NCI-H1105 (cell line): Measurements from ENCODE around the gene UFD1.

Experiments
- DNase-seq: peaks from one replicate; lab custom pipeline; 2025; lab: John Stamatoyannopoulos, UW

The UFD1 gene

GRCh38 chr22:19478901-19479354 is at the start of gene UFD1:
Gene UFD1 (minus strand): TSS chr22:19479193. CDS start chr22:19479085, 108 bp downstream.
- peak; percentile 54 for DNase-seq

- DNase-seq = no peak
Observed at GRCh38 chr22:19527861-19528417, 48.9 kb upstream of the UFD1 start.

DNA sequence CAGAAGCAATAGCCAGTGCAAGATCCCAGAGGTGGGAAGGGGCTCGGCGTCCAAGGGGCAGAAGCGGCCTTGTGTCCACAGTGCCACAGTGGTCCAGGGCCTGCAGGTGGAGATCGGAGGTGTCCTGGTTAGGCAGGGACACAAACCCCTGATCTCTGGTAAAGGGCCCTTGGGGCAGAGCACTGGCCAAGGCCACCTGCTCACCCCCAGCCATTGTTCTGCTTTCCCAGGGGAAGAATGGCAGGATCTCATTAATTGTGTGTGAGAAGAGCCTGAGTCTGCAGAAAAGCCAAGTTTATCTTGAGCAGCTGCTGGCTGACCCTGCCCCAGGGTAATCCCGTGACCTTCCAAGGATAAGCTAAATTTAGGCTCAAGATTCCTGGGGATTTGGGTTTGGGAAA is 48.3 kb upstream of the UFD1 start:
- no peak for DNase-seq

DNA sequence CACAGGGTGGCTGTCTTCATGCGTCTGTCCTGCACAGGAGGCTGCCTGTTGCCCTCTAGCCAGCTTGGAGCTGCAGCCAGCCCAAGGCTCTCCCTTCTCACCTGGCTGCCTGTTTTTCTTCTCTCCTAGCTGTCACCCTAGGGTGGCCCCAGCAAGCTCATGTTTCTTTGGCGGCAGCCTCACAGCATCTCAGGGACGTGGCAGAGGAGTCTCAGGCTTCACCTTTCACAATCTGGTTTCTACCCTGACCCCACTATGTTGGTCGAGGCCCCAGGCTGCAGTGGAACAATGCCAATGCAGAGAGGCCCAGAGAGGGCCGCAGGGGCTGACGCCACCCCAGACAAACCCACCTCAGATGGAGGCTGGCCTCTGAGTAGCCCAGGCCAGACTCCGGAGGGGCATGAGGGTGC is 47.7 kb upstream of the UFD1 start:
- no peak for DNase-seq

DNA sequence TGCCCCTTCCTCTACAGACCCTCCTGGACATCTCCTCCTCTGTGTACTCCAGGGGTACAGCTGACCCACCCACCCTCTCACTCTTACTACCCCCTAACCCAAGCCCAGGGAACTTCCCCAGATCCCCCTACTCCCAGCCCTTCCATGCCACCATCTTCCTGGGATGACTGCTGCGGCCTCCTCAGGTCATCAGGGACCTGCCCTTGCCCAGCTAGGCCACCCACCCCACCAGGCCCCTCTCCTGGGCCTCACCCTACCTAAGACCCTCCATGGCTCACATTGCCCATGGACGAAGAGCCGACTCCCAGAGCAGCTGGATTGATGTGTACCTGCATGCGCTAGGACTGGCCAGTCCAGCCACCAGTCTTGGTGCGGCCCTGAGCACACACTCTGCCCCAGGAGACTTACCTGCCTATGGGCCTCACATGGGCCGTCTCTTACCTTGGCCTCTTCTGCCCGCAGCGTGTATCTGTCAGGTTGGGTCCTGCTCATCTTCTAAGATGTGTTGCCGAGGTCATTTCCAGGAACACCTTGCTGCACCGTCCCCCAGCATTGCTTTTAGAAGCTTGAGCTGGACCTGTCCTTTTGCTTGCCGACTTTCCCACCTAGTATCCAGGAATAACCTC is 47.2 kb upstream of the UFD1 start:
- no peak for DNase-seq

- no peak for DNase-seq
Observed at GRCh38 chr22:19525666-19526065, 46.7 kb upstream of the UFD1 start.

GRCh38 chr22:19525116-19525660 is 46.2 kb upstream of the UFD1 start:
- no peak for DNase-seq

DNA sequence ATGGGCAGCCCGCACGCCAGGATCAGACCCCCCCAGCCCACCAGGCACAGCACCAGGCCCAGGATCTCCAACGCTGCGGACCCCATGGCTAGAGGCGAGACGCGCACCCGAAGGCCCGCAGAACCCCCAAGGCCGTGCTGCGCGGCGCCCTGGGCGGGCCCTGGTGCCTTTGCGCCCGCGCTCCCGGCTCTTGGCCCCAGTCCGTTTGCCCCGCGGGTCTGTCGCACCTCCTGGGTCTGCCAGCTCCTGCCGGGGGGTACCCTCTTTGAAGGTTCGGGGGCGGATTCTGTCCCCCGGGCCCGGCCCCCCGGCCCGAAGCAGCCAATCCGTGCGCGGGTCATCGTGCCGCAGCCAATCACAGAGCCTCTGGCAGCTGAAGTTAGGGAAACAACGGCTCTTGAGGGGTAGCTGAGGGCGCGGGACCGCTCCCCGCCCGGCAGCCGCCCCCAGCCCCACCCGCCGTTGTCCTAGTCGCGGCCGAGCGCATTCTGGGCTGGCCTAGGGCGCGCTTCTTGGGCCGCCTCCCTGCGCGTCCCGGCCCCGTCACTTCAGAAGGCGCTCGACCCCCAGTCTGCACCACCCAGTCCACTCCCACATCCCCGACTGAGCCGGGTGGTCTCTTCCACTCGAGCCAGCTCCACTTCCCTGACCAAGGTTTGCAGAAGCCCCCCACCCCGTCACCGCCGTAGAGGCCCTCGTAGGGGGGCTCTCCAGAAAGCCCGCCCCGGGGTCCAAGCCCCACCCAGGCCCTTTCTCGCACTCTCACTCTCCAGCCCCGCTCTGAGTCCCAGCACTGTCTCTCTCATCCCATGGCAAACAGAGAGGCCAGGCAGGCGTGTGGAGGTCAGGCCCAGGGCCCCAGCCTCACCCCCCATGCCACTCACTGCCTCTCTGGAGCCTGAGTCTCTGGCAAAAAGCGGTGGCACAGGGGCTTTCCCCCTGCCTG is 45.5 kb upstream of the UFD1 start, which contains the start of gene CLDN5:
Gene CLDN5 (minus strand): TSS at position 241 of the 946 bp plus-strand sequence. CDS start 155 bp downstream, at position 86.
- DNase-seq = peak; percentile 26

DNA sequence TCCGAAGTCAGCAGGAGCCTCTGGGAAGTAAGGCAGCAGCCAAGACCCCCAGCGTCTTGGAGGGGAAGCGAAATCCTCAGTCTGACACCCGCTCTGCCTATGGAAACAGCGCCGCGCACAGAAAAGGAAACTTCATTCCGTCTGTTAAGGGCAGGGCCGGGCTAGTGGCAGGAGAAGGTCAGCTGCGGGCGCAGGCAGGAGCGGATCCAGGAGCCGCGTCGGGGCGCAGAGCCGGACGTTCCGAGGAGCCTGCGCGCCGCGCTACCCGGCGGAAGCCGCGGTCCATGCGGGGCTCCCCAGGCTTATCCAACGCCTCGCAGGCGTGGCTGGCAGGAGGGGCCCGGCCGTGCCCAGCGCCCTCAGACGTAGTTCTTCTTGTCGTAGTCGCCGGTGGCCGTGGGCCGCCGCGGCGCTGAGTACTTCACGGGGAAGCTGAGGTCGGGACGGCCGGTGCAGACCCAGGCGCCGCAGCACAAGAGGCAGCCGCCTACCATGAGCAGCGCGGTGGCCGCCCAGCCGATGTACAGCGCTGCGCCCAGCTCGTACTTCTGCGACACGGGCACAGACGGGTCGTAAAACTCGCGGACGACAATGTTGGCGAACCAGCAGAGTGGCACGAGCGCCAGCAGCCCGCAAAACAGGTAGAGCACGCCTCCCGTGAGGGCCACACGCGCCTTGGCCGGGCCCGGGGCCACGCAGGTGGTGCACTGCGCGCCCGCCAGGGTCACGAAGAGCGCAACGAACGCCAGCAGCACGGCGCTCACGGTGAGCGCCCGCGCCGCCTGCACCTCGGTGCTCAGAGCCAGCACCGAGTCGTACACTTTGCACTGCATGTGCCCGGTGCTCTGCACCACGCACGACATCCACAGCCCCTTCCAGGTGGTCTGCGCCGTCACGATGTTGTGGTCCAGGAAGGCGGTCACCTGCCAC is 44.5 kb upstream of the UFD1 start:
- DNase-seq = peak; percentile 13

DNA sequence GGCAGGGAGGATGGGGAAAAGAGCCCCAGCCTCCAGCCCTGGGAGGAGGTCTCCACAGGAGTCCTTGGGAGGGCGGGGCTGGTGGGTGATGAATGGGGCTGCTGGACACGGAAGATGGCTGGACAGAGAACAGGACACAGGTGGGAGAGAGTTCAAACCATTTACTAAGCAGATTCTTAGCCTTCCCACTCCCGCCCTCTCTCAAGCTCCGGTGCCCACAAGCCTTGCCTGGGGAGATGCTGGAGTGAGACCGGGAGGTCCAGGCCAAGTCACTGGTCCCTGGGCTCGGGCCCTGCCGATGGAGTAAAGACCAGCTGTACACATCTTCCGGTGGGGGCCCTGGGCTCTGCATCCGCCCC is 43.9 kb upstream of the UFD1 start:
- DNase-seq = no peak

DNA sequence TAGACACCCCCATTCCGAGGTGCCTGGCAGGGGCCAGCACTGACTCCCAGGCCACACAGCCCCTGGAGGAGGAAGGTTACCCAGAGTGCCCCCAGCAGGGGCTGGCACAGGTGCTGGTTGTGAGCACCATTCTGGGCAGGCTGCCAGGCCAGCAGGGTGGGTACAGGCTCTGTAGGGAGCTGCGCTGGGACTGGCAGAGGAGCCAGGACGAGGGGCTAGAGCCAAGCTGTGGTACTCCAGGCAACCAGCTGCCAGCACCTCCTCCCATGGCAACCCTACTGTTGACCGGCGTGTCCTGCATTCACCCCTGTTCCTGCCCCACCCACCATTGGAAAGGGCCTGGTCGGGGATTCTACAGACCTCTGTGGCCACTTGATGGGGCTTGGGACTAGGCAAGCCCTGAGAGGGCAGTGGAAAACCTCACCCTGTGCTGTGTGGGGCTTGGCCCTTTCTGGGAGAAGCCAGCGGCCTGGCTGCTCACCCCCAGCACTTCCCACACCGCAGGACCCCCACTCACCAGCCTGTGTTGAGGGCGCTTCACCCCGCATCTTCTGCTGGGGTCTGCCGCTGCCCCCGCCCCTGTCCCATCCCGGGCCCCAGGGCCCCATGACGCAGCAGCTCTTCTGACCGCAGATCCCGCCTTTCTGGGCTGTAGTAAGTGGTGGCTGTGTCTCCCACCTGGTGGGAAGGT is 43.3 kb upstream of the UFD1 start:
- peak; percentile 93 for DNase-seq

DNA sequence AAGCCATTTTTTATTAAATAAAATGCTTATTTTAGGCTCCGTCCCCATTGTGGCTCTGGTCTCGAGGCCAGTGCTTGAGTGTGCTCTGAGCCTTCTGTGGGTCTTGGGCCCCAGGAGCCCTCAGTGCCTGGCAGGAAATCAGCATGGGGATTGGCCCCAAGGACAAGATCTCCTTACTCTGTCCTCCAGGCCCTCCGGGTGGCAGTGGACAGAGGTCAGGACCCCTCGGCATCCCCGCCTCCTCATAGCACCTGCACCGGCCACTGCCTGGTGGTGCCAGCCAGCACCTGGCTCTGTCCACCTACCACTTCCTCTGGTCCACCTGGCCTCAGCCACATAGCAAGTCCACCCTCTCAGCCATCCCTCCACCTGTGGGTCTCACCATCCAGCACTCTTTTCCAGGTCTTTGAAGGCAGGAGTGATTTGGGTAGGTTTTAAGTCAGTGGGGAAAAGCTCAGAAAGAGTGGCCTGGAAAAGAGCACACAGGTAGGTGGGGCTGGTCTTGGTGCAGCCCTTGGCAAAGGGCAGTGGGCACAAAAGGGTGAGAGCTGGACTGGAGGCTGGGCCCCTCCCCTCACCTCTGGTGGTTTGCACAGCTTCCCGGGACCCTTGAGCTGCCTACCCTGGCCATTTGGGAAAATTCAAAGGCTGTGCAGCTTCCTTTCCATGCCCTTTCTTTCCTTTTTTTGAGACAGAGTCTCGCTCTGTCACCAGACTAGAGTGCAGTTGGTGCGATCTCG is 41.7 kb upstream of the UFD1 start:
- DNase-seq = no peak

DNA sequence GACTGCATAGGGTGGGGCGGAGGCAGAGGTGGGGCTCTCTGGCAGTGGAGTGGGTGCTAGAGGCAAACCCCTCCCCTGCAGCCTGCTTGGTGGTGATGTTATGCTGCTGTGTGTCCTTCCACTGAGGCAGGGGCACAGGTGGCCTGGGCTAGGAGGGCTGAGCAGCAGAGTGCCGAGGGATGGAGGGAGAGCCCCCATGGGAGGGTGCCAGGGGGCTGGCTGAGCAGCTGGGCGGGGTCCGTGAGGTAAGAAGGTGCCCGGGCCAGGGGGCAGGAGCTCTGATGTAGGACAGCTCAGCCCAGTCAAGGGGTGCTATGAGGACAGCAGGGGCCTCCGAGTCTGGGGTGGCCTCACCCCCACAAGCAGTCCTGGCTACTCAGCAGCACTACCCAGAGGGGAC is 41.0 kb upstream of the UFD1 start:
- DNase-seq = no peak

DNA sequence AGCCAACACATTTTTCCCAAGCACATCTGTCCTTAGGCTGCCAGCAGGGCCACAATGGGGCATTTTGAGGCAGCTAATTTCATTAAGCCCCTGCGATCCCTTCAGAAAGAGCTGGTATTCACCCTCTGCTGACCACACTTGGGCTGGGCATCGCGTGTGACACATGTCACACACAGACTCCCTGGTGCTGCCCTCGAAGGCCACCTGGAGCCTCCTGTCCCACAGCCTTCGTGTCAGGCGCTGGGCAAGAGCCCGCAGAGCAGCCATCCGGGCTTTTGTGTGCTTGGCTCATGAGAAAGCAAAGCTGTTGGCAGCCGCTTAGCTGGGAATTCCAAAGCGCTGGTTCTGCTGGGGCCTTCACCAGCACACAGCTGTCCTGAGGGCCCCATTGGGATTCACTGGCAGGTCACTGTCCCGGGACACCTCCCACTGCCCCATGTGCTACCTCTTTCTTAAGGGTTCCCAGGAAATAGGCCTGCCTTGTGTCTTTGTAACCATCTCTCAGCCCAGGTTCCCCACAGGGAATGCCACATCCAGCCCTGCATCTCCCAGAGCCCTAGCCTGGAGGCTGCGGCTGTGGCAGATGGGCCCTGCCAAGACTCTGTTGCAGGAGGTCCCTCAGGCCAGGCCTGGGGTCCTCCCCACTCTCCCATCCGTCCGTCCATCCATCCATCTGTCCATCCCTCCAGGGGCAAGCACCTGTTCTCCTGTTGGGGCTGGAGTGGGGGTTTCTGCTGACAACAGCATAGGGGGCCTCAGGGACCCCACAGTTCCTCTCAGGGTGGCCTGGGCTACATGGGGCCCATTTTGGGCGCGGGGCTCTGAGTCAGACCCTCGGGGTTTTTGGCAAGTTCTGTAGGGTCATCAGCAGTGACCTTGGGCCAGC is 40.3 kb upstream of the UFD1 start:
- DNase-seq = no peak

GRCh38 chr22:19518635-19519034 is 39.6 kb upstream of the UFD1 start:
- no peak for DNase-seq

DNA sequence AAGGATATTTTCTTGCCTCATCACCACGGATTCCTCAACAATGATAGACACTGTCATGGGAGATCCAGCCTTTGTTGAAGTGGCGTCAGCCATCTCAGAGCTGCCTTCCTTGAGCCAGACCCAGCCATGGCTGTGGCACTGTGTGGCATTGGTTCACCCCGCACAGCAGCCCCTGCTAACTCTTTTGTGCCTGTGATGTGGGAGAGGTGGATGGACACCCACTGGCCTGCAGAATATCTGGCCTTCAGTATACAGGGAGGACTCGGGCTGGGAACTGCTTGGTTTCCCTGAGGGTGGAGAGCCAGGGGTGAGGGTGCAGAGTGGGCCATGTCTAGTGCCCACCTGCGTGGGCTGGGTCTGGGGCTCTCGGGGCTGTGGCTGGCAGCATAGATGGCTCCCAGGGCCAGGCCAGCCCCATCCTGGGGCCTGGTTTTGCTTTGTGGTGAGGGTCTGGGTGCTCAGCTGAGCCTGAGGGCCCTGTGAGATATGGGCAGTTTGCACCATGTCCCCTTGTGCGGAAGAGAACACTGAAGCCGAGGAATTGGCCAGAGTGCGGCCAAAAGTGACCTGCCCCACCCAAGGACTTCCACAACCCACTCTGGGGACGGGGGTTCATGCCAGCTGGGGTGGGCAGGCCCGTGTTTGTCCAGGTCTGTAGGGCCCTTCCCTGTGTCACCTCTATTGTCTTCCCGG is 39.1 kb upstream of the UFD1 start:
- DNase-seq = no peak

- no peak for DNase-seq
Observed at GRCh38 chr22:19517171-19517500, 38.1 kb upstream of the UFD1 start.

GRCh38 chr22:19516378-19517170 is 37.6 kb upstream of the UFD1 start:
- no peak for DNase-seq
